Measurements from ENCODE around the gene PDE11A.

Gene PDE11A

GRCh38 chr2:177689623-177690022 is 383.0 kb downstream of the PDE11A start:
- DNase-seq: no peak

DNA sequence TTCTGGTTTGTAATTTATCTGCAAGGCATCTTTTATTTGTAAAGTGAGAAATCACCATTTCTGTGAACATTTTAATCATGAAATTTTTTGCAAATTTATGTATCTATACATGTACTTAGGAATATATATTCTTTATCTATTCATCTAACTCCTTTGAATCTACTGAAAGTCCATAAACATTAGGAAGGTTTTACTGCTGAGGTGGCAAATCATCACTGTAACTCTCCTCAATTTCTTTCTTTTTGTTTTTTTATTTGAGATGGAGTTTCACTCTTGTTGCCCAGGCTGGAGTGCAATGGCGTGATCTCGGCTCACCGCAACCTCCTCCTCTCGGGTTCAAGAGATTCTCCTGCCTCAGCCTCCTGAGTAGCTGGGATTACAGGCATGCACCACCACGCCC is 383.7 kb downstream of the PDE11A start:
- DNase-seq: no peak

GRCh38 chr2:177683661-177684069 is 388.9 kb downstream of the PDE11A start:
- DNase-seq: no peak

DNA sequence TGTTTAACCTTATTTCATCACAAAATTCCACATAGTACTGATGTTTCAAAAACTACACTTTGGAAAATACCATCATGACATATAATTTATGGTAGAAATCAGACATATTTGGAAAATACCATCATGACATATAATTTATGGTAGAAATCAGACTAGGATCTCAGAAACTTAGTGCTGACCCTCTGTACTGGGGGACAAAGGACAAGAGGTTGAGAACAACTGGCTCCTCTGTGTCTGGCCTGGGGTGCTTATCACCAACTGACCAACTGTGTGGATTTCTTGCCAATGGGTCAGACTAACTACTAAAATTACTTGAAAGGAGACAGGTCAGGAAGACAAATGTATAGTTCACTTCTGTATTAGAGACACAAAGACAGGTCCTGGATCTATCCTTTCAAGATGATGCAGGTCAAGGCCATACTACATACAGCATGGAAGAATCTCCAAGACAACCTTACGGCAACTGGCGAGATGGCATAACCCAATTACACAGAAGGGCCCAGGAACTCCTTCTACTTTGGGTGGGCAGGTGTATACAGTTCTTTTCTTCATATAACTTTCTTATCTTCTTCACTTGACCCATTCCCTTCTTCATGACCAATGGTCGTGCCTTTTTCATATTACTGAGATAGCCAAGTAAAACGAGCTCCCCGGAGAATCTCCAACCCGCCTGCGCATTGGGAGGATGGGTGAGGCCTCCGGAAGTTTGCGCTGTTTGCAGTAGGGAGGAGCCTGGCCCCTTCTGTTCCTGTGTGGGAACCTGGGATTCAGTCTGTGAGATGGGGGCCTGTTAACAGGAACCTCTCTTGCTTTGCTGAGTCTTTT is 389.5 kb downstream of the PDE11A start:
- no peak for DNase-seq

DNA sequence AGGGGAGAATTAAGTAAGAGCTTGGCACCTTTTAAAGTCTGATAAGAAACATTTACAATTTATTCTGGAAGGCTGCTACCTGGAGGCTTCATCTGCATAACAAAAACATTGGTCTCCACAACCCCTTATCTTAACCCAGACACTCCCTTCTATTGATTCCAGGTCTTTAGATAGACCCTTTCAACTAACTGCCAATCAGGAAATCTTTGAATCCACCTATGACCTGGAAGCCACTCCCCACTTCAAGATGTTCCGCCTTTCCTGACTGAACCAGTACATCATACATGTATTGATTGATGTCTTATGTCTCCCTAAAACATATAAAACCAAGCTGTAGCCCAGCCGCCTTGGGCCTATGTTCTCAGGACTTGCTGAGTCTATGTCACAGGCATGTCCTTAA is 390.6 kb downstream of the PDE11A start:
- DNase-seq: no peak

DNA sequence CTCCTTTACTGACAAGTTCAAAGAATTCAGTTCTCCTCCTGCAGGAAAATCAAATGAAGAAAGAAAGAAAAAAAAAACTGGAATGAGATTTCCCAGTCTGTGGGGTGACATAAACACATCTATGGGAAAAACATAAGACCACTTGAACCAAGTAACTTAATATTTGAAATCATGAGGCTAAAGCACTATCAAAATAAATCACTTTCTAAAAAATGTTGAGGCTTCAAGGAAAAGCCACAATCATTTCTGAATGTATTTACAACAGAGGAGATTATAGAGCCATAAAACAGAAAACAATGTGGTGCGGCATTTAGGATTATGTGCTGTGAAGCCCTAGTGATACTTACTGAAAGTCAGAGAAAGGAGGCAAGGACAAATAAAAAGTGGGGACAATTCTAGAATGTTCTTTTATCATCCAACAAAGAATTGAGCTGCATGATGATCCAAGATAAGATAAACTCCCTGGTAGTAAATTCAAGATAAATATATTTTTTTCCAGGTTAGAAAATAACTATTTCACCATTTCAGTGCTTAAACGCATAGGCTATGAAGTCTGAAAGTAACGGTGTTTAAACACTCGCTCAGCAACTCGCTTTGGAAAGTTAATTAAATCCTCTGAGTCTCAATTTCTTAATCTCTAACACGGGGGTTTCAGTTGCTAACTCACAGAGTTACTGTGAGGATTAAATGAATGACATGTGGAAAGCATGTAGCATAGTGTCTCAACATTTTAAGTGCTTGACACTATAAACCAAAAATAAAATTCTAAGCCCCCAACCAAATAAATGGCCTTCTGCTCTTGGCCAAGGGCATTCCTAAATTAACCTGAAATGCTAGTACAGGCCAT is 391.5 kb downstream of the PDE11A start:
- no peak for DNase-seq

GRCh38 chr2:177679611-177680605 is 392.7 kb downstream of the PDE11A start:
- DNase-seq: no peak

GRCh38 chr2:177678939-177679338 is 393.6 kb downstream of the PDE11A start:
- DNase-seq: no peak

GRCh38 chr2:177676636-177677035 is 395.9 kb downstream of the PDE11A start:
- no peak for DNase-seq

GRCh38 chr2:177675825-177676224 is 396.8 kb downstream of the PDE11A start:
- no peak for DNase-seq

DNA sequence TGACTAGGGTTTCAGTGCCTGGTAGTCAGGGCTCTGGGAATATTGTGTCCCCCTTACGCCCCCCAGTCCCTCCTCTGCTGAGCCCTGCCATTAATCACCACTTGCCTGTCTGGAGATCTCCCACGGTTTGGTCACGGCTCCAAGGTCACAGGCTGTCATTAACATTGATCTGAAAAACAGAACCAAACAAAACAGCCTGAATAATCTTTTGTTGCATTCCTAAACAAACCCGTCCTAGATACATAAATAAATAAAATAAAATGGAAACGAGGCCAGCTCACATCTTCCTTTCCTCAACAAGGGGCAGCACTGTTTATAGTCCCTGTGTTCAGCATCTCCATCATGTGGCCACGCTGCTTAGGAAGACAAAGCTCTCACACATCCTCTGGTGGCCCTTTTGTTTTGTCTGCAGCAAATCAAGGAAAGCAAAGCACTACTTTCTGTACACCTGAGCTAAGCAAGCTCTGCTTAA is 397.2 kb downstream of the PDE11A start:
- DNase-seq: no peak

DNA sequence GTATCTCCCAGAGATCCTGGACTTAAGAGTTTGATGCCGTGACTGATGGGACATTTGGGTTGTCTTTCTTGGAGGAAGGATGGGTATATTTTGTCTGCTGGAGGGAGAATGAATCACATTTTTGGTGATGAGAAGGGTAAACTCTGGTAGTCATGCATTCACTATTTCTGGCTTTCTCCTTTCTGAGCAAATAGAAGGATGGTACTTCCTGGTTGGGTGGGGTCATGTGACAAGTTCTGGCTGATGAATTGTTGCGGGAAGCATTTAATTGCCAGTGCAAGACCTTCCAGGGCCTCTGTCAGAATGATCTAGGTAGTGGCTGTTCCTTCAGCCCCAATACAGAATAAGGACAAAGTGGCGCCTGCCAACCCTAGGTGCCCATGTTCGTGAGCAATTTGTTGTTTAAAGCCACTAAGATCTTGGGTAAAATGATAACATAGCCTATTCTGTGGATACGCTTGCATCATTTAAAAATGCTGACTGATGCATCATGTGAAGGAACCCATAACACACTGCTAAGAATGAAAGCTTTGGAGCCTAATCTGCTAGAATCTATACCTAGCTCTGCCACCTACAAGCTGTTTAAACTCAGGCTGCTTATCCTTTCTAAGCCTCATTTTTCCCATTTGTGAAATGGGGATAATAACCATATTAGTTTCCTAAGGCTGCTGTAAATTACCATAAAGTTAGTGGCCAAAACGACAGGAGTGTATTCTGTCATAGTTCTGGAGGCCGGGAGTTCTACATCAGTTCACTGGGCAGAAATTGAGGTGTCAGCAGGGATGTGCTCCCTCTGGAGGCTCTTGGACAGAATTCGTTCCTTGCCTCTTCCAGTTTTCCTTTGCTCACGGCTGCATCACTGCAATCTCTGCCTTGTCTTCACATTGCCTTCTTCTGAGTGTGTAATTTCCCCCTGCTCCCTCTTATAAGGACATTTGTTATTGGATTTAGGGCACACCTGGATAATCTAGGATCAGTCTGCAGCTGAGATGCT is 398.7 kb downstream of the PDE11A start:
- DNase-seq: no peak

- no peak for DNase-seq
These were observed 400.9 kb downstream of the PDE11A start for GRCh38 chr2:177671662-177672061.

- peak in 1 of 5 donors; percentile 37 for DNase-seq
These were observed 401.6 kb downstream of the PDE11A start for GRCh38 chr2:177670791-177671535.

DNA sequence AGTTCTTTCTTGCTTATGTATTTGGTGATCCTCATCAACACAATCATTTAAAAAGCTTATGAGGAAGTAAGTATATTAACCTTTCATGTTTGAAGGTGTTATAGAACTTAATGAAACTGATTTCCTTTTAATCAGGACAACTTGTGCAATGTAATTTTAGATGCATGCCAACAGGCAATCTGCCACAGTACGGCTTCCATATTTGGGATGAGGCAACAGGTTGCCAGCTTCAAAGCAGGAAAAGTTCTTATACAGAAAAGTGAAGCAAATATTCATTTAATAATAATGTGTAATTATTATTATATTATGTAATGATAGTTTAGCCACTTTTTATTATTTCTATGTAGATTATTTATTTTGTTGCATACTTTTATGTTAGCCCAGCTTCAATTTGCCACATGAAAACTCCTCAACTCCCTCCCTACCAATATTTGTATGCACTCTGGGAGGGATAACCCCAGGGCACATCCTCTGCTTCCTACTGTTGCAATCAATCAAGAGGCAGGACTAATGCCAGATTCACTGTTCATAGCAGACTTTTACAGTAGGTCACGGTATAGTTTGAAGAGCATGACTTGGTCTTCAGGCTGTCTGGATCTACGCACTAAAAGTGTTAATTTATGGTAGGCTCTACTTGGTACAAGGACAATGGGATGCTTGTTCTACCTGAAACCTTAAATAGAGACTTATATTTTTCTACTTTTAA is 402.8 kb downstream of the PDE11A start:
- no peak for DNase-seq

DNA sequence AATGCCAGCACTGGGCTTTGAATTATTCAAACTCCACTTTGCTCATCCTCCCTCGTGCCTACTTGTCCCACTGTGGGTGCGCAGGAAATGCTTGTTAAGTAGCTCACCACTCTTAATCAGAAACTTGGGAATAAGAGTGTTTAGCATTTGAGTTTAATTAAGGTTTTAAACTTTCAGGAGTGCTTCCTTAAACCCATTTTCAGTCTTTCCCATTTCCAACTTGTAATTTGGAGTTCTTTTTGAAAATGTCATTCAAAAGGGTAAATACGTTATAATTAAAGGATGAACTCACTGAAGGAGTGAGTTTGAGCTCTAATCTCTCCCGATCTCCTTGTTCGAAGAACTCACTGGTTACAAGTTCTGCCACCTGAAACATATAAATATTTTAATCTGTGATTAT is 403.4 kb downstream of the PDE11A start:
- no peak for DNase-seq

DNA sequence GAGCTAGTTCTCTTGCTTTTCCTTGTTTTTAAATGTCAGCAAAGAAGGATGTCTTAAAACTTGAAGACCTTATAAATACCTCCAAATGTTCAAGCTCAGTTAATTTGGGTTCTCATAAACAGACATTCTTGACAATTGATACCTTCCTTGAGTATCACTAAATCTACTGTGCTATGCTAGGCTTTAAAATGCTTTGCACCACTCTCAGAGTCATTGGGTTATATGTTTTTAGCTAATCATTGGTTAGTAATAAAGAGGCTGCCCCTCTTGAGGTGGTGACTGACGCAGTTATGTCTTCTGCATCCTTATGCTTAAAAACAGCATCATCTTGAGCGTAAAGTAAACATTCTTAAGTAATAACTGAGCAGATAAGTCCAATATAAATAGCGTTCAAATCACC is 404.0 kb downstream of the PDE11A start:
- no peak for DNase-seq

DNA sequence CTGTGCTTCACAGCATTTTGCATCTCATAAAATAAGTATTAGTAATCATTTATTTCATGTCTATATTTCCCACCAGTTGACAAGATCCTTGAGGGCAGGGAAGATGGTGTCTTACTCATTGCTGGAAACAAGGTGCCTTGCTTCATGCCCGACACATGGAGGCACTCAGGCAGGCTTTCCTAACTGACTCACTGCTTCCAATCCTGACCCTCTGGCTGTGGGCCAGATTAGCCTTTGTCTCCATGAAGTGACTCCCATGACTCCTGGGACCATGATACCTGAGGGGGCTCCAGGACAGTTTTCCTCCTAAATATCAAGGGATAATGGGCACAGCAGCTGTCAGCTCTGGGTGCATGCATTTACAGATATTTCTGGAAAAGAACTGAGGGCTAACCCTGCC is 405.0 kb downstream of the PDE11A start:
- DNase-seq: no peak

DNA sequence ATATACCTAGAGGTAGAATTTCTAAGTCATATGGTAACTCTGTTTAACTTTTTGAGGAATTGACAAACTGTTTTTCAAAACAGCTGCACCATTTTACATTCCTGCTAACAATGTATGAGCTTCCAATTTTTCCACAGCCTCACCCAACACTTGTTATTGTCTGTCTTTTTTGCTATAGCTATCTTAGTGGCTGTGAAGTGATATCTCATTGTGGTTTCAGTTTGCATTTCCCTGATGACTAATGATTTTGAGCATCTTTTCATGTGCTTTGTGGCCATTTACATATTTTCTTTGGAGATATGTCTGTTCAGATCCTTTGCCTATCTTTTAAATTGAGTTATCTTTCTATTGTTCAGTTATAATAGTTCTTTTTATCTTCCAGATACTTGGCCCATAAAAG is 406.2 kb downstream of the PDE11A start:
- peak in 1 of 5 donors; percentile 39 for DNase-seq

- no peak for DNase-seq
These were observed 406.6 kb downstream of the PDE11A start for GRCh38 chr2:177665948-177666347.

Data from T-helper 1 cell (primary cell).